Caco-2 (cell line): ENCODE results near the gene CGRRF1. TPM values are rescaled to one million over a fixed set of nuclear protein-coding genes. Genes with fewer than 3 reads are reported as not detected.

Source experiments
- BruUV-seq: library from RNA; stranded (reverse); fragments of 400-500 nt; replicated peaks from 2 replicates; lab custom pipeline; 2021; lab: Mats Ljungman, UMichigan
- CTCF ChIA-PET: fragments of 300-600 bp; sonication (Branson Sonifier 250); formaldehyde crosslinking; loops from one replicate; lab custom pipeline; 2022; ENCODE audit warnings: antibody characterized with exemption; lab: Charles Lee
- POLR2A ChIA-PET: fragments of 300-600 bp; sonication (Branson Sonifier 250); formaldehyde crosslinking; loops from one replicate; lab custom pipeline; 2022; ENCODE audit warnings: antibody characterized with exemption; lab: Charles Lee
- DNase-seq, 2 experiments: peaks; one replicate each; pipeline versions ENCODE4 v3.0.0 to v3.0.0-alpha.2; 2020 to 2022
- H3K27me3 ChIP-seq: replicated peaks from 2 replicates; pipeline ENCODE4 v1.6.0; 2011; ENCODE audit warnings: low read length; ENCODE audit not compliant: control insufficient read depth, insufficient read depth
- H3K36me3 ChIP-seq: 2 replicates; pipeline ENCODE4 v1.5.1; 2011; ENCODE audit warnings: low read length; ENCODE audit not compliant: control insufficient read depth, insufficient read depth
- H3K4me1 ChIP-seq: fragments of 250-450 bp; sonication (Bioruptor Pico); 2 replicates; pipeline ENCODE4 v1.5.1; 2020; ENCODE audit warnings: mild to moderate bottlenecking
- H3K4me3 ChIP-seq: 2 replicates; pipeline ENCODE4 v1.5.1; 2011; ENCODE audit warnings: low read depth, mild to moderate bottlenecking, control low read depth, low read length
- H3K9me3 ChIP-seq: fragments of 250-450 bp; sonication (Bioruptor Pico); 2 replicates; pipeline ENCODE4 v1.5.1; 2020; ENCODE audit warnings: mild to moderate bottlenecking, moderate library complexity
- H3K27ac Mint-ChIP-seq: one replicate; pipeline ENCODE4 v1.8.0; 2022; ENCODE audit warnings: mixed read lengths; ENCODE audit not compliant: unreplicated experiment
- H3K27me3 Mint-ChIP-seq: one replicate; pipeline ENCODE4 v1.8.0; 2022; ENCODE audit warnings: mixed read lengths; ENCODE audit not compliant: insufficient read depth, unreplicated experiment
- H3K36me3 Mint-ChIP-seq: one replicate; pipeline ENCODE4 v1.8.0; 2022; ENCODE audit warnings: mild to moderate bottlenecking, mixed read lengths; ENCODE audit not compliant: insufficient read depth, unreplicated experiment
- H3K4me1 Mint-ChIP-seq: one replicate; pipeline ENCODE4 v1.8.0; 2022; ENCODE audit warnings: low read depth, mixed read lengths; ENCODE audit not compliant: unreplicated experiment
- H3K4me3 Mint-ChIP-seq: one replicate; pipeline ENCODE4 v1.8.0; 2022; ENCODE audit warnings: mild to moderate bottlenecking, moderate library complexity, mixed read lengths; ENCODE audit not compliant: unreplicated experiment
- H3K9me3 Mint-ChIP-seq: one replicate; pipeline ENCODE4 v1.8.0; 2022; ENCODE audit warnings: mixed read lengths; ENCODE audit not compliant: unreplicated experiment
- CTCF ChIP-seq, 2 experiments: fragments of 200-600 bp in 1 of 2; IDR thresholded peaks; 1 replicate in 1 of 2; 2 replicates in 1 of 2; pipeline versions ENCODE4 v1.5.1 to v1.8.0; 2011 to 2022; ENCODE audit warnings: antibody characterized with exemption in 1 of 2, control low read depth in 1 of 2, inconsistent platforms in 1 of 2, low read depth in 1 of 2, low read length in 1 of 2, mild to moderate bottlenecking in 1 of 2, moderate library complexity in 1 of 2; ENCODE audit not compliant: insufficient read depth in 1 of 2, severe bottlenecking in 1 of 2, unreplicated experiment in 1 of 2
- intact Hi-C: fragments of 100-400 bp; cut with micrococcal nuclease; formaldehyde crosslinking; loops from one replicate; pipeline ENCODE4 v1.10.0; 2022; ENCODE audit not compliant: unreplicated experiment
- total RNA-seq: library from RNA; stranded (reverse); gene quantifications from 2 replicates; pipeline ENCODE4 v1.2.3, GENCODE V29; 2022

Gene CGRRF1
- total RNA-seq, 1 experiment from 2014 or later, result 12.3 TPM

- no peak for TF ChIP-seq CTCF (IDR thresholded peaks at IDR 0.05; ENCODE audit: insufficient read depth in 1 of 2, low read depth in 1 of 2, low read length in 1 of 2, severe bottlenecking in 1 of 2, unreplicated experiment in 1 of 2)
- H3K4me1 Mint-ChIP-seq, result no peaks in the 10 kb centered on the region
- H3K36me3 Mint-ChIP-seq, result no peaks in the 10 kb centered on the region
- no peaks in the 10 kb centered on the region; the same call in 1 of the 2 replicates for H3K9me3 ChIP-seq
- H3K4me3 ChIP-seq, result no peak overlapping the region
- ChIA-PET CTCF (no interaction called here), POLR2A (no interaction called here)
- DNase-seq, result no peak
- no TSS peak for BruUV-seq
- peaks cover 6% of the 10 kb centered on the region; the same call in 1 of the 2 replicates for H3K4me1 ChIP-seq
- no peaks in the 10 kb centered on the region for H3K27me3 ChIP-seq
- no peaks in the 10 kb centered on the region for H3K27me3 Mint-ChIP-seq
- H3K4me3 Mint-ChIP-seq, result no peak overlapping the region
- no peaks in the 10 kb centered on the region for H3K36me3 ChIP-seq
- H3K9me3 Mint-ChIP-seq, result no peaks in the 10 kb centered on the region
- H3K27ac Mint-ChIP-seq, result no peak overlapping the region
- intact Hi-C loops, result no loop called here
These were observed 25.4 kb downstream of the CGRRF1 start for GRCh38 chr14:54535126-54535525.

- Histone ChIP-seq H3K36me3 (no peaks in the 10 kb centered on the region), H3K9me3 (no peaks in the 10 kb centered on the region; the same call in 1 of the 2 replicates), H3K27me3 (no peaks in the 10 kb centered on the region), H3K4me3 (no peak overlapping the region), H3K4me1 (peaks cover 6% of the 10 kb centered on the region; the same call in 1 of the 2 replicates)
- intact Hi-C loops, result no loop called here
- H3K4me3 Mint-ChIP-seq, result no peak overlapping the region
- no peak overlapping the region for H3K27ac Mint-ChIP-seq
- no peaks in the 10 kb centered on the region for H3K27me3 Mint-ChIP-seq
- no peaks in the 10 kb centered on the region for H3K9me3 Mint-ChIP-seq
- H3K36me3 Mint-ChIP-seq, result no peaks in the 10 kb centered on the region
- no peaks in the 10 kb centered on the region for H3K4me1 Mint-ChIP-seq
- no peak for TF ChIP-seq CTCF (IDR thresholded peaks at IDR 0.05; ENCODE audit: insufficient read depth in 1 of 2, low read depth in 1 of 2, low read length in 1 of 2, severe bottlenecking in 1 of 2, unreplicated experiment in 1 of 2)
- POLR2A ChIA-PET, result no interaction called here
- no peak for DNase-seq
- CTCF ChIA-PET, result no interaction called here
- BruUV-seq, result no TSS peak
These were observed 25.9 kb downstream of the CGRRF1 start for GRCh38 chr14:54535646-54536045.

GRCh38 chr14:54537651-54538050 lies 27.9 kb downstream of the CGRRF1 start:
- no peaks in the 10 kb centered on the region for H3K36me3 Mint-ChIP-seq
- H3K27me3 Mint-ChIP-seq, result no peaks in the 10 kb centered on the region
- Histone ChIP-seq H3K27me3 (no peaks in the 10 kb centered on the region), H3K36me3 (no peaks in the 10 kb centered on the region), H3K4me3 (no peak overlapping the region), H3K4me1 (peaks cover 6% of the 10 kb centered on the region; the same call in 1 of the 2 replicates), H3K9me3 (no peaks in the 10 kb centered on the region; the same call in 1 of the 2 replicates)
- no peak overlapping the region for H3K4me3 Mint-ChIP-seq
- no peak for DNase-seq
- no TSS peak for BruUV-seq
- intact Hi-C loops, result no loop called here
- no peaks in the 10 kb centered on the region for H3K4me1 Mint-ChIP-seq
- H3K9me3 Mint-ChIP-seq, result no peaks in the 10 kb centered on the region
- ChIA-PET CTCF (no interaction called here), POLR2A (no interaction called here)
- no peak for TF ChIP-seq CTCF (IDR thresholded peaks at IDR 0.05; ENCODE audit: insufficient read depth in 1 of 2, low read depth in 1 of 2, low read length in 1 of 2, severe bottlenecking in 1 of 2, unreplicated experiment in 1 of 2)
- no peak overlapping the region for H3K27ac Mint-ChIP-seq
